ES-I3 (cell line): Measurements from ENCODE around the gene ZNF771.
A peak's percentile ranks its signal among the peaks of the same experiment; 100 is the strongest.

Source experiments
- H3K36me3 ChIP-seq: 2 replicates; pipeline ENCODE4 v1.6.1; 2013; ENCODE audit warnings: mild to moderate bottlenecking, low read length, control low read depth, moderate library complexity; ENCODE audit not compliant: insufficient read depth
- H3K4me1 ChIP-seq: 2 replicates; pipeline ENCODE4 v1.6.1; 2013; ENCODE audit warnings: mild to moderate bottlenecking, control low read depth, low read length; ENCODE audit not compliant: insufficient read depth
- H3K9ac ChIP-seq: 2 replicates; pipeline ENCODE4 v1.6.1; 2013; ENCODE audit warnings: low read depth, mild to moderate bottlenecking, low read length, moderate library complexity
- H3K9me3 ChIP-seq: 2 replicates; pipeline ENCODE4 v1.6.1; 2013; ENCODE audit warnings: mild to moderate bottlenecking, low read length, moderate library complexity; ENCODE audit not compliant: control insufficient read depth, insufficient read depth

The ZNF771 gene

DNA sequence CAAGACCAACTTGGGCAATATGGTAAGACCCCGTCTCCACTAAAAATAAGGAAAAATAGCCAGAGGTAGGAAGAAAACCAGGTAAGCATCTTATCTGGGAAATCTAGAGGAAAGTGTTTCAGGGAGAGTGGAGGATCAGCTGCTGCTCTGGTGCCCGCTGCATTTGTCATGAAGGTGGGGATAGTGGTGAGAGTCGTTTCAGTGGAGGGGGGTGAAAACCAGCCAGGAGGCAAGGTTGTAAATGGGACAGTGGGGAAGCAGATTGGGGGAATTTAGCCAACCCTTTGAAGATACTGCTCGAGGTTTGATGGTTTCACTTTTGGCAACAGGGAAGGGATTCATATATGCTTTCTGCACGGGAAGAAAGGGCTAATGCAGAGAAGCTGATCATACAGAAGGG lies 13.6 kb downstream of the ZNF771 start:
- no peaks in the 10 kb centered on the region for H3K9me3 ChIP-seq
- no peak overlapping the region for H3K9ac ChIP-seq
- peaks cover 12% of the 10 kb centered on the region; the same call in 1 of the 2 replicates for H3K36me3 ChIP-seq
- H3K4me1 ChIP-seq: peaks cover 3% of the 10 kb centered on the region; the same call in 1 of the 2 replicates

DNA sequence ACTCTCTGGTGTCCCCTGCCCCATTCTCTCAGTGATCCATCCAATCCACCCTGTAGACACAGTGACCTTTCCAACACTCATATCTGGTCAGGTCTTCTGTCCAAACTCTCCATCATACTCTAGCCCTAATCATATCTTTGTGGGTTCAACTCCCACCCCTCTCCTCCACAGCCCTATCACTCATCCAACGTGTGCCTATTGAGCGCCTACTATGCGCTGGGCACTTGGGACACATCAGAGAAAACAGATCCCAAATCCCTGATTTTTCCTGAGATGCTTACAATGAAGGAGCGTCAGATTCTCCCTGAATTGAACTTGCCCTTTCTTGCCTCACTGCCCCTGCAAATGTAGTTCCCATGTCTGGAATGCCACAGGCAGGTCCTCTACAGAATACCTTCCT lies 20.6 kb downstream of the ZNF771 start:
- Histone ChIP-seq H3K36me3 (peaks cover 12% of the 10 kb centered on the region; the same call in 1 of the 2 replicates), H3K4me1 (peaks cover 10% of the 10 kb centered on the region; the same call in 1 of the 2 replicates), H3K9me3 (no peaks in the 10 kb centered on the region), H3K9ac (no peak overlapping the region)

DNA sequence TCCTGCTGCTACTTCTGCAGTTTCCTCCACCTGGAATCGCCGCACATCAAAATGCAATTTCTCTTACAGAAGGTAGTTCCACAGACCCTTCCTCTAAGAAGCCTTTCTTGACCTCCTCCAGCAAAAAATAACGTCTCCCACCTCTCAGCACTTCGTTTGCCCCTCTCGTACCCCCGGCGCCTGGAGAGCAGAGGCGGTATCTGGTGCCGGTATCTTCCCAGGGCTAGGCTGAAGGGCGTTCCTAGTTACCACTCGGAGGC lies 21.9 kb downstream of the ZNF771 start:
- H3K9ac ChIP-seq: peak overlapping the region; percentile 77
- H3K36me3 ChIP-seq: peaks cover 6% of the 10 kb centered on the region; the same call in 1 of the 2 replicates
- H3K4me1 ChIP-seq: peaks cover 10% of the 10 kb centered on the region; the same call in 1 of the 2 replicates
- H3K9me3 ChIP-seq: no peaks in the 10 kb centered on the region

DNA sequence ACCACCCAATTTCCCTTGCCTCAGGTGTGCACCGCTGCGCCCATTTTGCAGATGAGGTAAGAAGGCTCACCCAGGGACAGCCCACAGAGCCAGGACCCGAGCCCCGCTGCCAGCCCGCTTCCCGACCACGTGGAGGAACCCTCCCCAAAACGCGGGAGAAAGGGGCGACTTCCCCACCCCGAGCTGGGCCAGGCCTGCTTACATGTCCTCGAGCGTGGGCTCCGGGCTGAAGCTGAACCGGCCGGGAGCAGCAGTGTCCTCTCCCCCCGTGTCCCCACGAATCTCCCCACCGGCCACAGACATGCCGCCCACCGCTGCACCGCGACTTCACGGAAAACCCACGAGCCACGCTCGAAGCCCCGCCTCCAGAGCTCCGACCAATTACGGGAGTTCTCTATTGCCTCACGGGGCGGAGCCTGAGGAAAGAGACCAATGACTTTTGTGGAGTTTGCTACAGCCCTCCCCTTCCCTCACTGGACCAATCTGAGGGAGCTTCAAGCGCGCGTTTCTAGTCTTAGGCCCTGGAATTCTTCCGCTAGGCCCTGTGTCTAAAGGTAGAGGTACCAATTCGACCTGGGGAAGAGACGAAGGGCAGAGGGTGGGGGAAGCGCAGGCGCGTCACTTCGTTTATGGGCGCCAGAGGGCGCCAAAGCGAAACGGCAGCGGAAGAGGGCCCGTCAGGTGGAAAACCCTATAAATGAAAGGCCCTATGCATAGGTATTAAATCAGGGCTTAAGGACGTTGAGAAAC lies 22.4 kb downstream of the ZNF771 start, which contains the start of gene DCTPP1:
Gene DCTPP1 (minus strand): TSS at position 353 of the 750 bp plus-strand sequence. CDS start 50 bp downstream, at position 303.
- Histone ChIP-seq H3K9ac (peak within 1 kb of the TSS; percentile 77), H3K36me3 (0 out of 2 replicates have a peak, but pooled peaks cover under 1% of the 10 kb centered on the region), H3K9me3 (no peaks in the 10 kb centered on the region), H3K4me1 (peaks cover 10% of the 10 kb centered on the region; the same call in 1 of the 2 replicates)

DNA sequence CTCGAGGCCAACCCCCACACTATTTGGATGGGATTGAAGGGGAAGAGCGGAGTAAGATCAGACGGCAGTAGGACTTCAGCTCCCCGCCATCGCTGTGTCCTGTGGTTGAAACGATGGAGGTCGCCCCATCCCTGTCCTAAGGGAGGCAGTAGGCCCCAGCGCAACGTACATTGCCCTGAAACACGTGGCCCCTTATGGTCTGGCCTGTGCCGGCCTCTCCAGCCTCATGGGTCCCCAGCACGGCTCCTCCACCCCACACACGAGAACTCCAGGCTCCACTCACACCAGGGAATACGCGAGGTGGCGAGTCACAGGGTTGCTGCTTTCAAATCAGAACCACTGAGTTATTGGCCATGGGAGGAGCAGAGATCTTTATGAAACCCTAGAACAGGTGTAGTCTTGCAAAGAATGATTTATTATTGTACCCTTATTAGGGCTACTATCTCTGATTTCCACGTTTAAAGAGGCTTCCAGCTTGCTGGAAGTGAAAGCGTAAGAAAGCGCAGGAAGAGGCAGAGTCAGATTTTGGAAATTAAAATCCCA lies 23.1 kb downstream of the ZNF771 start:
- H3K4me1 ChIP-seq: peaks cover 10% of the 10 kb centered on the region; the same call in 1 of the 2 replicates
- H3K9ac ChIP-seq: peak overlapping the region; percentile 34; the same call in 1 of the 2 replicates
- no peaks in the 10 kb centered on the region for H3K9me3 ChIP-seq
- H3K36me3 ChIP-seq: no peaks in the 10 kb centered on the region

DNA sequence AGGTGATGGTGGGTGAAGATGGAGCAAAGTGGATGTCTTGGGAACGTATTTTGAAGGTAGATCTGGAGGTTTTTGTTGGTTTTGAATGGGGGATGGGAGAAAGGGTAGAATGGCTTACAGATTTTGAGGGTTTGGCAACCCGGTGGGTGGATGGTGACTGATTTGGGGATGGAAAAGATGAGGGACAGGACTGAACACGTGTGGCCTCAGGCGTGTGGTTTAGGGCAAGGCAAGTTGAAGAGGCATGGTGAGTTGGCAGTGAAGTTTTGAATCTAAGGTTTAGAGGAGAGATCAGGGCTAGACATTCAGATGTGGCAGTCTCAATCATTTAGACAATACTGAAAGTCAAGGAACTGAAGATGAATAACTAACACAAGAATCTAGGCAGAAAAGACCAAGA lies 27.4 kb downstream of the ZNF771 start:
- Histone ChIP-seq H3K9me3 (no peaks in the 10 kb centered on the region), H3K36me3 (no peaks in the 10 kb centered on the region), H3K4me1 (peaks cover 7% of the 10 kb centered on the region; the same call in 1 of the 2 replicates), H3K9ac (no peak overlapping the region)

DNA sequence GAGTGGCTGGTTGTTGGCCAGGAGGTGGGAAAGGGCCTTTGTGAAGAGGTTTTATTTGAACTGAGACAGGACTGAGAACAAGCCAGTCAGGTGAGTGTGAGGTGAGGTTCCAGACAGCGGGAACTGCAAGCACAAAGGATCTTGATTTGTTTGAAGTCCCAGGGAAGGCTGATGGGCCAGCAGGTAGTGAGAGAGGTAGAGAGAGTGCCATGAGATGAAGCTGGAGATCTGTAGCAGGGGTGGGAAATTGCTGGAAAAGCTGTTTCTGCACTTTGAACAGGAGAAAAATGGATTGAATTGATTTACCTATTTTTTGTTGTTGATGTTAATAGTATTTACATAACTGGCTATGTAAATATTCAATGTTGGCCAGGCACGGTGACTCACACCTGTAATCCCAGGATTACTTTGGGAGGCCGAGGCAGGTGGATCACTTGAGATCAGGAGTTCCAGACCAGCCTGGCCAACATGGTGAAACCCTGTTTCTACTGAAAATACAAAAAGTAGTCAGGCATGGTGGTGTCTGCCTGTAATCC lies 30.2 kb downstream of the ZNF771 start:
- no peak overlapping the region for H3K9ac ChIP-seq
- H3K4me1 ChIP-seq: no peaks in the 10 kb centered on the region
- no peaks in the 10 kb centered on the region for H3K36me3 ChIP-seq
- no peaks in the 10 kb centered on the region for H3K9me3 ChIP-seq

DNA sequence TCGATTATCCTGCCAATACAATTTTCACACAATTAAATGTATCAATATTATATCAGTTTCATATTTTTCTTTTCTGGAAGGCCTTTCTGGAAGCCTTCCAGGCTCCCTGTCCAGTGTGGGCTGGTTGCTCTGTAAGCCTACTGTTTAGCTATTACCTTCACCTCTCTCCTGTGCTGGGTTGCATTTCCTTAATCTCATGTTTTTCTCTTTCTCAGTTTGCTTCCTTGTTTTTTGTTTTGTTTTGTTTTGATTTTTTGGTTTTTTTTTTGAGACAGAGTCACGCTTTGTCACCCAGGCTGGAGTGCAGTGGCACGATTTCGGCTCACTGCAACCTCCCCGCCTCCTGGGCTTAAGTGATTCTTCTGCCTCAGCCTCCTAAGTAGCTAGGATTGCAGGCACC lies 31.4 kb downstream of the ZNF771 start:
- peaks cover under 1% of the 10 kb centered on the region; the same call in 1 of the 2 replicates for H3K36me3 ChIP-seq
- H3K9me3 ChIP-seq: peaks cover 2% of the 10 kb centered on the region; the same call in 1 of the 2 replicates
- H3K9ac ChIP-seq: no peak overlapping the region
- H3K4me1 ChIP-seq: no peaks in the 10 kb centered on the region

DNA sequence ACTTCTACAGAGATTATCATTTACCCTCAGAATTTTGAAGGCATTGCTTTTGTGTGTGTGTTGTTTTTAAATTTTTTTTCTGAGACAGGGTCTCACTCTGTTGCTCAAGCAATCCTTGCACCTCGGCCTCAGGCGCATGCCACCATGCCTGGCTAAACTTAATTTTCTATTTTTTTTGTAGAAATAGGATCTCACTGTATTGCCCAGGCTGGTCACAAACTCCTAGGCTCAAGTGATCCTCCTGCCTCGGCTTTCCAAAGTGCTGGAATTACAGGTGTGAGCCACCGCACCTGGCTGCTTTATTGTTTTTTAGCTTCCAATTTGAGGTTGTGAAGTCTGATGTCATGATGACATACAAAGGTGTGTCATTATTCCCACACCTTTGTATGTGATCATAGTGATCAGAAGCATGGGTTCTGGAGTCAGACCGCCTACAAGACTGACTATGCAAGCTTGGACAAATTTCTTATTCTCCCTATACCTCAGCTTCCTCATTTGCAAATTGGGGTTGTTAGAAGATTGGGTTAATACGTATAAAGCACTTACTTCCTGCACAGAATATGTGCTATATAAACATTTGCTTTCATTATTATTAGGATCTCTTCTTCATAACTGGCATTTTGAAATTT lies 32.4 kb downstream of the ZNF771 start:
- no peak overlapping the region for H3K9ac ChIP-seq
- peaks cover 3% of the 10 kb centered on the region; the same call in 1 of the 2 replicates for H3K9me3 ChIP-seq
- no peaks in the 10 kb centered on the region for H3K4me1 ChIP-seq
- H3K36me3 ChIP-seq: peaks cover 6% of the 10 kb centered on the region; the same call in 1 of the 2 replicates

DNA sequence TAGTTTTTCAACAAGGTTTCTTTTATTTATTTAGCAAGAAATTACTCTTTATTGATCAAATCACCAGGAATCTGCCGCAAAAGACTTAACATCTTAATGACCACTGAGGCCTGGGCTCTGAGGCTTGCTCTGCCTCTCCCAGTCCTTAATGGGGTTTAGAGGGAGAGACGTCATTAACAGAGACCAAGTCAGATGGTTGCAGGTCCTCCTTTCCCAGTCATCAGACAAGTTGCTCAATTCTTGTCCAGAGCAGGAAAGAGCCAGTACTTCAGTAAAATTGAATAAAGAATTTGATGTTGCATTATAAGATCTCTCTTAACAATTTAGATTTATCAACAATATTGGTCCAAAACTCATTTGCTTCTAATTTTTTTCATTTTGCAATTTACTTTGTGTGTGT lies 36.2 kb downstream of the ZNF771 start:
- Histone ChIP-seq H3K9me3 (peaks cover 3% of the 10 kb centered on the region; the same call in 1 of the 2 replicates), H3K9ac (no peak overlapping the region), H3K36me3 (peaks cover 6% of the 10 kb centered on the region; the same call in 1 of the 2 replicates), H3K4me1 (no peaks in the 10 kb centered on the region)

DNA sequence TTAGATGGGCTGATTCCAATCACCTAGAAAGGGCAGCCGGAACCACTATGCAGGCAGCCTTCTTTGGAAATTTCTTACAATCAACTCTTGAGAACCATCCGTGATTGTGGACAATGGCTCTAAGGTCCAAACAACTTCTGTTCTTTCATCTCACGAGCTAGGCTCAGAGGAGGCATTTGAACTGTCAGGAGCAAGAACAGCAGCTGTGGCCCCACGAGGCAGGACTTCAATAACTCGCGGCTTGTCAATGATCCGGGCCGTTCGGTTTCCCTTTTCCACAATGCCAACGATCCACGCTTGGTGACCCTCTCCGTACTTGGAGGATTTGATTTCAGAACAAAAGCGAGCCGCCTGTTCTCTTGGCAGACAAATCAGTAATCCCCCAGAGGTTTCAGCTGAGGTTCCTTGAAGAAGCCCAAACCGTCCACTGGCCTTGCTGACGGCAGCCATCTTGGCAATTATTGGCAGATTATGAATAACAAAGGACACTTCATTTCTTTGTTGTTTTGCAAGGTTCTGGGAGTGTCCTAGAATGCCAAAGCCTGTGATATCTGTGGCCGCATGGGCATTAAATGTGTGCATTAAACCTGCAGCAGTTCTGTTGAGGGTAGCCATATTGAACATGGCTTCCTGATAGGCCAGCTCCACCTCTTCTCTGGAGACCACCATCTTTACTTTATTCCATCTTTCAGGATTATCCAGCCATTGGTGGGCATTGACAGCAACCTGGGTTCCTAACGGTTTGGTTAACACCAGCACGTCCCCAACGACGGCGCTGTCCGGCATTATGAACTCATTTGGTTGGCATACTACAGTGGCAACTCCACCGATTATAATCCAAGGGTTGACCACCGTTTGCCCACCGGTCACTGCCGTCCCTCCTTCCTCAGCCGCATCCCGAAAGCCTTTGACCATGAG lies 37.1 kb downstream of the ZNF771 start:
- H3K4me1 ChIP-seq: no peaks in the 10 kb centered on the region
- peak overlapping the region; percentile 96 for H3K9ac ChIP-seq
- peaks cover 3% of the 10 kb centered on the region; the same call in 1 of the 2 replicates for H3K9me3 ChIP-seq
- H3K36me3 ChIP-seq: peaks cover 6% of the 10 kb centered on the region; the same call in 1 of the 2 replicates

DNA sequence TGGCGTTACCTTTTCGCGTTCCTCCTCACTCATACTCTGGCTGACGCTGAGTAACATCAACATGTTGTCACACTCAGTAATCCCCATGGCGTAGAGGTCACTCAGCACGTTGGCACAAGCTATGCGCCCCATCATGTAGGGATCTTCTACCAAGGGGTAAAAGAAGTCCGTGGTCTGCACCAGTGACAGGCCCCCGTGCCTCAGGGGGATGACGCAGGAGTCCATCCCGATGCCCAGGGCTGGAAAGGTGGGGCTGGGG lies 37.7 kb downstream of the ZNF771 start:
- Histone ChIP-seq H3K9me3 (peaks cover 3% of the 10 kb centered on the region; the same call in 1 of the 2 replicates), H3K9ac (peak overlapping the region; percentile 96), H3K36me3 (peaks cover 6% of the 10 kb centered on the region; the same call in 1 of the 2 replicates), H3K4me1 (no peaks in the 10 kb centered on the region)

DNA sequence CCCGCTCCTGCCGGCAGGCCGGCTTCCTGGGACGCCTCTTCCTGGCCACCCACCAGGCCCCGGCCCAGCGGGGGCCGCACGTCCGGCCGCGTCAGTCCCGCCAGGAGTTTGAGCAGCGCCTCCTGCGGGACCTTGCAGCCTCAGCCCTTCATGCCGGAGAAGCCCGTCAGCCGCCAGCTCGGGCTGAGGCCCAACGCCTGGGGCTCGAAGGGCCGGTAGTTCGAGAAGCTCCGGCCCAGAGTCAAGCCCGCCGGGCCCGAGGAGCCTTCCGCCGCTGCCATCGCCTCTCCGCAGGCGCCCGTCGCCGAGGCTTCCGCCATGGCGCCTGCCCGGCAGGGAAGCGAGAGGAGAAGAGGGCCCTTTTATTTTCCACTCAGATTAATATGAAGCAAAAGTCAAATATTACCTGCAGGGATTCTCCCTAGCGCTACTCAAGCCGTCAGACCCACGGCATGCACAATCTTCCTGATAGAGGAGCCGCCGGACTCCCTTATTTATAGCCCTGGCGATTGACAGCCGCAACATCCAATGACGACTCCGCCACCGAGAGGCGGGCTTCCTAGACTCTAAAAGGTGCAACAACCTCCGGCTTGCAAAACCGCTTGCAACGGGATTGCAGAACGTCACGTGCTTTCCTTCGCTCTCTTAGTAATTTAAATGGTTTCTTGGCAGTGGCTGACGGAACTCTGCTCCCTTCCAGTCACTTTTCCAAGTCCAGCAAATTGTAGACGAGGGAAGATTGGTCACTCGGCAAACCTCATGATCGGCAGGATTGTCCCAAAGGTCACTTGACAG lies 38.2 kb downstream of the ZNF771 start, which contains the start of gene SEPHS2:
Gene SEPHS2 (minus strand): TSS at position 467 of the 795 bp plus-strand sequence. CDS start 147 bp downstream, at position 320.
- no peaks in the 10 kb centered on the region for H3K4me1 ChIP-seq
- peaks cover 6% of the 10 kb centered on the region; the same call in 1 of the 2 replicates for H3K36me3 ChIP-seq
- H3K9ac ChIP-seq: peak within 1 kb of the TSS; percentile 96
- peaks cover 3% of the 10 kb centered on the region; the same call in 1 of the 2 replicates for H3K9me3 ChIP-seq
